ENCODE results near the gene TNIK. TPM values are rescaled to one million over a fixed set of nuclear protein-coding genes. Genes with fewer than 3 reads are reported as not detected.
"Not testable (repeated sequence)": the region's sequence is repeated elsewhere in the genome, so short reads cannot be mapped to it uniquely, and the experiment has no call there.

TNIK gene
- total RNA-seq, 1 experiment from 2014 or later, result 22.4 TPM

GRCh38 chr3:171384101-171384891 lies 75.9 kb downstream of the TNIK start:
- no peak for TF ChIP-seq CTCF (IDR thresholded peaks at IDR 0.05; ENCODE audit: insufficient read depth in 1 of 2, low read depth in 1 of 2, low read length in 1 of 2, severe bottlenecking in 1 of 2, unreplicated experiment in 1 of 2)
- no peaks in the 10 kb centered on the region for H3K4me1 ChIP-seq
- H3K27me3 ChIP-seq (replicated peaks; ENCODE audit: control insufficient read depth, insufficient read depth, low read length), result no peaks in the 10 kb centered on the region
- peaks cover 5% of the 10 kb centered on the region for H3K36me3 Mint-ChIP-seq (ENCODE audit: insufficient read depth, unreplicated experiment)
- no peak overlapping the region for H3K4me3 Mint-ChIP-seq (ENCODE audit: unreplicated experiment)
- H3K9me3 Mint-ChIP-seq (ENCODE audit: unreplicated experiment), result no peaks in the 10 kb centered on the region
- peaks cover 12% of the 10 kb centered on the region for H3K4me1 Mint-ChIP-seq (ENCODE audit: low read depth, unreplicated experiment)
- no peaks in the 10 kb centered on the region for H3K36me3 ChIP-seq (ENCODE audit: control insufficient read depth, insufficient read depth, low read length)
- H3K27me3 Mint-ChIP-seq (ENCODE audit: insufficient read depth, unreplicated experiment), result no peaks in the 10 kb centered on the region
- H3K4me3 ChIP-seq (ENCODE audit: low read depth, low read length), result no peak overlapping the region
- intact Hi-C loops (cut with micrococcal nuclease; ENCODE audit: unreplicated experiment), result no loop called here
- ChIA-PET POLR2A (no interaction called here), CTCF (no interaction called here)
- H3K9me3 ChIP-seq, result no peaks in the 10 kb centered on the region
- no TSS peak for BruUV-seq (replicated peaks)
- DNase-seq, result no peak
- no peak overlapping the region for H3K27ac Mint-ChIP-seq (ENCODE audit: unreplicated experiment)

GRCh38 chr3:171383206-171384018 lies 76.8 kb downstream of the TNIK start:
- Histone ChIP-seq H3K36me3 (ENCODE audit: control insufficient read depth, insufficient read depth, low read length) (no peaks in the 10 kb centered on the region), H3K4me1 (no peaks in the 10 kb centered on the region), H3K9me3 (no peaks in the 10 kb centered on the region), H3K4me3 (ENCODE audit: low read depth, low read length) (no peak overlapping the region), H3K27me3 (replicated peaks; ENCODE audit: control insufficient read depth, insufficient read depth, low read length) (no peaks in the 10 kb centered on the region)
- peaks cover 5% of the 10 kb centered on the region for H3K36me3 Mint-ChIP-seq (ENCODE audit: insufficient read depth, unreplicated experiment)
- peaks cover 12% of the 10 kb centered on the region for H3K4me1 Mint-ChIP-seq (ENCODE audit: low read depth, unreplicated experiment)
- DNase-seq, result no peak
- no peak overlapping the region for H3K4me3 Mint-ChIP-seq (ENCODE audit: unreplicated experiment)
- CTCF ChIA-PET, result no interaction called here
- intact Hi-C loops (cut with micrococcal nuclease; ENCODE audit: unreplicated experiment), result no loop called here
- H3K27ac Mint-ChIP-seq (ENCODE audit: unreplicated experiment), result no peak overlapping the region
- POLR2A ChIA-PET, result no interaction called here
- no TSS peak for BruUV-seq (replicated peaks)
- H3K27me3 Mint-ChIP-seq (ENCODE audit: insufficient read depth, unreplicated experiment), result no peaks in the 10 kb centered on the region
- H3K9me3 Mint-ChIP-seq (ENCODE audit: unreplicated experiment), result no peaks in the 10 kb centered on the region
- no peak for TF ChIP-seq CTCF (IDR thresholded peaks at IDR 0.05; ENCODE audit: insufficient read depth in 1 of 2, low read depth in 1 of 2, low read length in 1 of 2, severe bottlenecking in 1 of 2, unreplicated experiment in 1 of 2)

GRCh38 chr3:171382347-171382746 lies 77.9 kb downstream of the TNIK start:
- BruUV-seq (replicated peaks); H3K9me3 Mint-ChIP-seq (ENCODE audit: unreplicated experiment); DNase-seq; H3K4me1 ChIP-seq; H3K9me3 ChIP-seq; H3K4me3 Mint-ChIP-seq (ENCODE audit: unreplicated experiment); CTCF ChIA-PET; H3K27me3 ChIP-seq (replicated peaks; ENCODE audit: control insufficient read depth, insufficient read depth, low read length); H3K36me3 Mint-ChIP-seq (ENCODE audit: insufficient read depth, unreplicated experiment); POLR2A ChIA-PET; H3K36me3 ChIP-seq (ENCODE audit: control insufficient read depth, insufficient read depth, low read length); H3K27me3 Mint-ChIP-seq (ENCODE audit: insufficient read depth, unreplicated experiment); intact Hi-C loops (cut with micrococcal nuclease; ENCODE audit: unreplicated experiment); H3K27ac Mint-ChIP-seq (ENCODE audit: unreplicated experiment); H3K4me3 ChIP-seq (ENCODE audit: low read depth, low read length): not testable (repeated sequence)
- H3K4me1 Mint-ChIP-seq (ENCODE audit: low read depth, unreplicated experiment), result peaks cover 12% of the 10 kb centered on the region

Data from Caco-2 (cell line).